Naive thymus-derived CD4-positive, alpha-beta T cell (primary cell): ENCODE measurements around the gene EPHA5. TPM values are rescaled to one million over a fixed set of nuclear protein-coding genes. Genes with fewer than 3 reads are reported as not detected.

Experiments used
- ATAC-seq: fragments of 150-1000 bp; cut with Tn5 transposase; 2 replicates; pipeline ENCODE4 v1.10.0; 2021; ENCODE audit warnings: mild to moderate bottlenecking, moderate library complexity
- CTCF ChIA-PET: fragments of 350-600 bp; sonication (Branson Sonifier 250); formaldehyde crosslinking; loops from one replicate; lab custom pipeline; 2021; ENCODE audit warnings: antibody characterized with exemption; lab: Charles Lee
- POLR2A ChIA-PET: fragments of 350-600 bp; sonication (Branson Sonifier 250); formaldehyde crosslinking; loops from one replicate; lab custom pipeline; 2021; ENCODE audit warnings: antibody characterized with exemption, inconsistent platforms; lab: Charles Lee
- DNase-seq, 9 donors: peaks; one replicate each; pipeline versions ENCODE4 v3.0.0 to v3.0.0-alpha.2; 2020 to 2022; ENCODE audit warnings: mixed read lengths in 1 of 9
- H3K27ac ChIP-seq: one replicate; pipeline ENCODE4 v1.7.0; 2013; ENCODE audit warnings: mild to moderate bottlenecking, low read depth, low read length, moderate library complexity
- H3K27me3 ChIP-seq, 2 donors: one replicate each; pipeline ENCODE4 v1.7.0; 2013; ENCODE audit warnings: low read length in 2 of 2, mild to moderate bottlenecking in 2 of 2, moderate library complexity in 2 of 2; ENCODE audit not compliant: control insufficient read depth in 2 of 2, insufficient read depth in 2 of 2
- H3K36me3 ChIP-seq, 3 experiments: 1 replicate in 2 of 3; 2 replicates in 1 of 3; pipeline ENCODE4 v1.7.0; 2013; ENCODE audit warnings: low read length in 3 of 3, mild to moderate bottlenecking in 3 of 3, moderate library complexity in 1 of 3; ENCODE audit not compliant: insufficient read depth in 3 of 3, control insufficient read depth in 2 of 3
- H3K4me1 ChIP-seq, 2 donors: one replicate each; pipeline ENCODE4 v1.7.0; 2013; ENCODE audit warnings: low read length in 2 of 2, mild to moderate bottlenecking in 2 of 2, moderate library complexity in 1 of 2; ENCODE audit not compliant: control insufficient read depth in 2 of 2, insufficient read depth in 2 of 2
- H3K4me3 ChIP-seq: 2 replicates; pipeline ENCODE4 v1.7.0; 2013; ENCODE audit warnings: mild to moderate bottlenecking, low read length
- H3K9me3 ChIP-seq, 3 experiments: 1 replicate in 2 of 3; 2 replicates in 1 of 3; pipeline ENCODE4 v1.7.0; 2013; ENCODE audit warnings: low read length in 3 of 3; ENCODE audit not compliant: control insufficient read depth in 2 of 3
- H3K27ac Mint-ChIP-seq, 9 donors: one replicate each; pipeline ENCODE4 v1.8.0; 2020 to 2022; ENCODE audit warnings: mixed read lengths in 9 of 9, mild to moderate bottlenecking in 8 of 9, moderate library complexity in 5 of 9, inconsistent platforms in 2 of 9
- H3K27me3 Mint-ChIP-seq, 5 donors: one replicate each; pipeline ENCODE4 v1.8.0; 2021 to 2022; ENCODE audit warnings: mixed read lengths in 5 of 5, mild to moderate bottlenecking in 1 of 5
- H3K36me3 Mint-ChIP-seq, 5 donors: one replicate each; pipeline ENCODE4 v1.8.0; 2020 to 2022; ENCODE audit warnings: mixed read lengths in 5 of 5, mild to moderate bottlenecking in 3 of 5, inconsistent platforms in 1 of 5
- H3K4me1 Mint-ChIP-seq, 7 donors: one replicate each; pipeline ENCODE4 v1.8.0; 2020 to 2022; ENCODE audit warnings: mixed read lengths in 7 of 7, mild to moderate bottlenecking in 3 of 7, inconsistent platforms in 1 of 7
- H3K4me3 Mint-ChIP-seq, 10 donors: one replicate each; pipeline ENCODE4 v1.8.0; 2020 to 2022; ENCODE audit warnings: mild to moderate bottlenecking in 10 of 10, mixed read lengths in 10 of 10, moderate library complexity in 6 of 10, inconsistent platforms in 2 of 10
- H3K9me3 Mint-ChIP-seq, 11 donors: one replicate each; pipeline ENCODE4 v1.8.0; 2020 to 2022; ENCODE audit warnings: mixed read lengths in 11 of 11, mild to moderate bottlenecking in 4 of 11, inconsistent platforms in 1 of 11, moderate library complexity in 1 of 11
- intact Hi-C, 2 donors: fragments of 100-400 bp; cut with micrococcal nuclease; formaldehyde crosslinking; loops; one replicate each; pipeline ENCODE4 v1.15.1; 2023
- polyA plus RNA-seq, 2 donors: library from polyadenylated mRNA; unstranded; fragments of 300-500 nt; fragmentation: Illumina TruSeq; gene quantifications; one replicate each; pipeline ENCODE4 v1.2.3, GENCODE V29; 2021
- total RNA-seq, 6 experiments: library from RNA in 5 of 6; stranded (reverse) in 5 of 6; gene quantifications; 1 replicate in 5 of 6; 2 replicates in 1 of 6; pipeline ENCODE4 v1.2.3 and lab custom pipeline; 2021 to 2026

EPHA5 gene
- total and polyA plus RNA-seq, 7 experiments from 2014 or later, result not detected

- Histone ChIP-seq H3K27ac (no peak overlapping the region), H3K4me3 (no peak overlapping the region), H3K36me3 (no peaks in the 10 kb centered on the region), H3K27me3 (no peaks in the 10 kb centered on the region), H3K9me3 (no peaks in the 10 kb centered on the region), H3K4me1 (no peaks in the 10 kb centered on the region)
- POLR2A ChIA-PET, result no interaction called here
- H3K36me3 Mint-ChIP-seq, result no peaks in the 10 kb centered on the region
- no peaks in the 10 kb centered on the region for H3K27me3 Mint-ChIP-seq
- DNase-seq (no peak), ATAC-seq (no peak)
- H3K4me1 Mint-ChIP-seq, result no peaks in the 10 kb centered on the region
- H3K9me3 Mint-ChIP-seq, result peaks cover 0 to 33% (median 8%) of the 10 kb centered on the region in 11 donors
- intact Hi-C loops, result no loop called here
- no peak overlapping the region for H3K27ac Mint-ChIP-seq
- H3K4me3 Mint-ChIP-seq, result no peak overlapping the region
- CTCF ChIA-PET, result no interaction called here
Observed at GRCh38 chr4:65515646-65516045, 154.6 kb downstream of the EPHA5 start.

- Histone ChIP-seq H3K4me3 (no peak overlapping the region), H3K36me3 (no peaks in the 10 kb centered on the region), H3K4me1 (no peaks in the 10 kb centered on the region), H3K27me3 (no peaks in the 10 kb centered on the region), H3K9me3 (no peaks in the 10 kb centered on the region), H3K27ac (no peak overlapping the region)
- no peaks in the 10 kb centered on the region for H3K27me3 Mint-ChIP-seq
- DNase-seq, result no peak
- intact Hi-C loops, result no loop called here
- H3K9me3 Mint-ChIP-seq, result peaks cover 0 to 31% (median 7%) of the 10 kb centered on the region in 11 donors
- H3K4me3 Mint-ChIP-seq, result no peak overlapping the region
- H3K4me1 Mint-ChIP-seq, result no peaks in the 10 kb centered on the region
- POLR2A ChIA-PET, result no interaction called here
- ATAC-seq, result no peak
- H3K36me3 Mint-ChIP-seq, result no peaks in the 10 kb centered on the region
- H3K27ac Mint-ChIP-seq, result no peak overlapping the region
- CTCF ChIA-PET, result no interaction called here
Observed at GRCh38 chr4:65510976-65511375, 159.3 kb downstream of the EPHA5 start.

- H3K9me3 ChIP-seq, result no peaks in the 10 kb centered on the region
- Mint-ChIP-seq H3K4me1 (no peaks in the 10 kb centered on the region), H3K27me3 (no peaks in the 10 kb centered on the region), H3K27ac (no peak overlapping the region), H3K4me3 (no peak overlapping the region), H3K9me3 (peaks cover 0 to 14% (median 4%) of the 10 kb centered on the region in 11 donors), H3K36me3 (no peaks in the 10 kb centered on the region)
- CTCF ChIA-PET, result no interaction called here
- DNase-seq, result no peak
- no peak for ATAC-seq
- no peak overlapping the region for H3K27ac ChIP-seq
- no peak overlapping the region for H3K4me3 ChIP-seq
- H3K4me1 ChIP-seq, result no peaks in the 10 kb centered on the region
- no peaks in the 10 kb centered on the region for H3K27me3 ChIP-seq
- no peaks in the 10 kb centered on the region for H3K36me3 ChIP-seq
- POLR2A ChIA-PET, result no interaction called here
- intact Hi-C loops, result no loop called here
Observed at GRCh38 chr4:65508168-65508567, 162.1 kb downstream of the EPHA5 start.

GRCh38 chr4:65502131-65502701 is 168.1 kb downstream of the EPHA5 start:
- no peak for DNase-seq

GRCh38 chr4:65498606-65499005 is 171.7 kb downstream of the EPHA5 start:
- ChIA-PET POLR2A (no interaction called here), CTCF (interaction anchor here (0.5 kb wide), 1 partner anchor 23 kb away, joined by 3 read pairs; no protein-coding TSS in a partner anchor)
- Histone ChIP-seq H3K27me3 (no peaks in the 10 kb centered on the region), H3K36me3 (no peaks in the 10 kb centered on the region), H3K9me3 (no peaks in the 10 kb centered on the region), H3K4me3 (no peak overlapping the region), H3K27ac (no peak overlapping the region), H3K4me1 (no peaks in the 10 kb centered on the region)
- intact Hi-C loops, result no loop called here
- Mint-ChIP-seq H3K9me3 (peaks cover 0 to 5% (median 2%) of the 10 kb centered on the region in 11 donors), H3K4me1 (no peaks in the 10 kb centered on the region), H3K27ac (no peak overlapping the region), H3K4me3 (no peak overlapping the region), H3K27me3 (no peaks in the 10 kb centered on the region), H3K36me3 (no peaks in the 10 kb centered on the region)
- ATAC-seq (no peak), DNase-seq (no peak)

More at GRCh38 chr4:65502131-65502701, 168.1 kb downstream of the EPHA5 start:
- Histone ChIP-seq H3K4me1 (no peaks in the 10 kb centered on the region), H3K27me3 (no peaks in the 10 kb centered on the region), H3K9me3 (no peaks in the 10 kb centered on the region), H3K4me3 (no peak overlapping the region), H3K27ac (no peak overlapping the region), H3K36me3 (no peaks in the 10 kb centered on the region)
- Mint-ChIP-seq H3K9me3 (peaks cover 0 to 9% (median 3%) of the 10 kb centered on the region in 11 donors), H3K27me3 (no peaks in the 10 kb centered on the region), H3K4me3 (no peak overlapping the region), H3K4me1 (no peaks in the 10 kb centered on the region), H3K27ac (no peak overlapping the region), H3K36me3 (no peaks in the 10 kb centered on the region)
- intact Hi-C loops, result no loop called here
- ChIA-PET POLR2A (no interaction called here), CTCF (no interaction called here)
- no peak for ATAC-seq

- Histone ChIP-seq H3K36me3 (no peaks in the 10 kb centered on the region), H3K27me3 (no peaks in the 10 kb centered on the region), H3K9me3 (no peaks in the 10 kb centered on the region), H3K4me3 (no peak overlapping the region), H3K27ac (no peak overlapping the region), H3K4me1 (no peaks in the 10 kb centered on the region)
- ATAC-seq (no peak), DNase-seq (no peak)
- no peak overlapping the region for H3K4me3 Mint-ChIP-seq
- H3K4me1 Mint-ChIP-seq, result no peaks in the 10 kb centered on the region
- H3K36me3 Mint-ChIP-seq, result no peaks in the 10 kb centered on the region
- intact Hi-C loops, result no loop called here
- no peaks in the 10 kb centered on the region for H3K27me3 Mint-ChIP-seq
- ChIA-PET POLR2A (interaction anchor here (0.5 kb wide), 1 partner anchor 9 kb away, joined by 3 read pairs; no protein-coding TSS in a partner anchor), CTCF (no interaction called here)
- H3K9me3 Mint-ChIP-seq, result peaks cover 0 to 4% (median under 1%) of the 10 kb centered on the region in 11 donors
- no peak overlapping the region for H3K27ac Mint-ChIP-seq
Observed at GRCh38 chr4:65495439-65495838, 174.8 kb downstream of the EPHA5 start.

GRCh38 chr4:65482410-65482809 is 187.9 kb downstream of the EPHA5 start:
- Histone ChIP-seq H3K4me1 (no peaks in the 10 kb centered on the region), H3K4me3 (no peak overlapping the region), H3K9me3 (no peaks in the 10 kb centered on the region), H3K36me3 (no peaks in the 10 kb centered on the region), H3K27ac (no peak overlapping the region), H3K27me3 (no peaks in the 10 kb centered on the region)
- intact Hi-C loops, result no loop called here
- DNase-seq (no peak), ATAC-seq (no peak)
- ChIA-PET CTCF (no interaction called here), POLR2A (no interaction called here)
- no peak overlapping the region for H3K4me3 Mint-ChIP-seq
- H3K36me3 Mint-ChIP-seq, result peaks cover 0 to 4% (median 0%) of the 10 kb centered on the region in 5 donors
- H3K4me1 Mint-ChIP-seq, result no peaks in the 10 kb centered on the region
- peaks cover 0 to 18% (median 4%) of the 10 kb centered on the region in 11 donors for H3K9me3 Mint-ChIP-seq
- H3K27ac Mint-ChIP-seq, result no peak overlapping the region
- H3K27me3 Mint-ChIP-seq, result no peaks in the 10 kb centered on the region
